ENCODE data around the gene SEMA4A. TPM values are rescaled to one million over a fixed set of nuclear protein-coding genes. Genes with fewer than 3 reads are reported as not detected.

The SEMA4A gene
- total and polyA plus RNA-seq, 12 donors: 0.98 to 6.8 (median 1.8) TPM

DNA sequence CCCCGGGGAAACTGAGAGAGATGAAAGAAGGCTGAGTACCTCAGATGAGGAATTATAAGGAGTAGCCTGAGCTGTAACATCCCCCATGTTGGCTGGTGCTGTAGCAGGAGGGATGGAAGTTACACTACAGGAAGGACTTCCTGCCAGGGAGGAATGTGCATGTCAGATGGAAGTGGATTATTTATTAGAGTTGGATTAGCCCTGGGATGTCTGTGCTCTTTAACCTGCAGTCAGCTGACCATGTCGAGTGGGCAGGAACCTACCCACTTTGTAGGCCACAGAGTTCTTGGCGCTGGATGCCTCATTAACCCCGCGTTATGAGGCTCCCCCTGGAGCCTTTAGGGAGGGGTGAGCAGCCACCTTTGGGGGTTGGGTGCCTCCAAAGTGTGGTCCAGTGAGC lies 757 bp upstream of the SEMA4A start:
- 65 to 72% methylated on average over 5 of the region's 5 CpGs for WGBS, 2 donors
- no peak overlapping the region for H3K27ac ChIP-seq
- peaks cover 0 to 72% (median 0%) of the 10 kb centered on the region in 9 donors for H3K4me1 ChIP-seq
- no peak for ATAC-seq
- intact Hi-C loops (cut with DNase I): loop anchor here in 1 of 10 donors (5.0 kb wide), 1 partner anchor 55 kb away; no protein-coding TSS in a partner anchor
- no peak for DNase-seq
- H3K9me3 ChIP-seq: no peaks in the 10 kb centered on the region
- no peak for TF ChIP-seq CTCF (IDR thresholded peaks at IDR 0.05)
- H3K36me3 ChIP-seq: no peaks in the 10 kb centered on the region
- H3K27me3 ChIP-seq: peaks cover 0 to 25% (median 20%) of the 10 kb centered on the region in 7 donors
- H3K4me3 ChIP-seq: no peak overlapping the region

DNA sequence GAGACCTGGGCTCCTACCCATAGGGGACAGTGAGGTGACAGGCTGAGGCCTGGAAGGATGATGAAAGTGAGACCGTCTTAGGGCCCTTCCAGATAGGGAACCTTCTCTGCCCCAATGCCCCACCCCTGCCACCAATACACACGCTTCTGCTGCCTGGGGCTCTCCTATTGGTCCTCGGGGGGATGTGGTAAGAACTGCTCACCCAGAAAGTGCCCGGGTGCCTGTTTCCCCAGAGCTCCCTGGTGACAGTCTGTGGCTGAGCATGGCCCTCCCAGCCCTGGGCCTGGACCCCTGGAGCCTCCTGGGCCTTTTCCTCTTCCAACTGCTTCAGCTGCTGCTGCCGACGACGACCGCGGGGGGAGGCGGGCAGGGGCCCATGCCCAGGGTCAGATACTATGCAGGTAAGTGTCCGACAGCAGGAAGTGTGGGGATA lies 948 bp downstream of the SEMA4A start:
- intact Hi-C loops (cut with DNase I): loop anchor here in 1 of 10 donors (5.0 kb wide), 1 partner anchor 53 kb away; no protein-coding TSS in a partner anchor
- WGBS, 2 donors: 75 to 77% methylated on average over 11 of the region's 11 CpGs
- H3K27ac ChIP-seq: peak overlapping the region in 1 of 10 donors; percentile 88
- TF ChIP-seq CTCF (IDR thresholded peaks at IDR 0.05): no peak
- H3K4me1 ChIP-seq: peaks cover 0 to 55% (median 0%) of the 10 kb centered on the region in 9 donors
- ATAC-seq: peak in 7 of 8 donors; percentile 7 to 71 (median 39)
- peaks cover 0 to 12% (median 0%) of the 10 kb centered on the region in 9 donors for H3K36me3 ChIP-seq
- peak in 1 of 2 donors; percentile 22 for DNase-seq
- H3K27me3 ChIP-seq: peaks cover 0 to 25% (median 20%) of the 10 kb centered on the region in 7 donors
- H3K4me3 ChIP-seq: peak overlapping the region in 2 of 10 donors; percentile 7 to 52
- H3K9me3 ChIP-seq: no peaks in the 10 kb centered on the region

DNA sequence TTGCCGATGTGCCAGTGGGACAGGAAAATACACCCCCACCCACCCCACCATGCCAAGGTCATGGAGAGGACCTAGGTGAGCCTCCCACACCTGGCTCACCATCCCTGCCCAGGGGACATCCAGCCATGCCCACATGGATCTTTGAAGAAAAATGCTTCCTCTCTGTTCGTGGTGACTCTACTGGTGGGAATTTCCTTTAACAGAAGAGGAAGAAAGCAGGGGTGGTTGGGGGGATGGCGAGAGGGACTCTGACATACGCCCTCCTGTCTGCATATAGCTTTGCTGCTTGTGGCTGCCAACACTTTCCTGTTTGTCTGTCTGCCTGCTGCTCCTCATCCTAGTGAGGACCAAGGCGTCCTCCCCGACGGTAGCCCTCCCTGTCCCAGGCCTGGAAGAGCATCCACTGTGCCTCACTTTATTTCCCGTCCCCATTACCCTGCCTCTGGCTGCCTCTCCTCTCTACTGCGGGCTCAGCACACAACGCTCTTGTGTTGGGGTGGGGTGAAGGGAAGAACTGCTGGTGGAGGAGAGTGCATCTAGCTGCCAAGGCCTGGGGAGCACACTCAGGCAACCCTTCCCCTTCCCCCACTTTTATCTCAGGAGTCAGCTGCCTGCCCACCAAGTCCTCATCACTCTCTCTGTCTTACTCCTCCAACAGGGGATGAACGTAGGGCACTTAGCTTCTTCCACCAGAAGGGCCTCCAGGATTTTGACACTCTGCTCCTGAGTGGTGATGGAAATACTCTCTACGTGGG lies 2.5 kb downstream of the SEMA4A start:
- ATAC-seq (no peak), DNase-seq (no peak)
- H3K4me3 ChIP-seq: peak overlapping the region in 1 of 10 donors; percentile 52
- peak overlapping the region in 1 of 10 donors; percentile 88 for H3K27ac ChIP-seq
- H3K27me3 ChIP-seq: peaks cover 0 to 10% (median 5%) of the 10 kb centered on the region in 7 donors
- no peaks in the 10 kb centered on the region for H3K9me3 ChIP-seq
- TF ChIP-seq CTCF (IDR thresholded peaks at IDR 0.05): no peak
- peaks cover 0 to 12% (median 0%) of the 10 kb centered on the region in 9 donors for H3K36me3 ChIP-seq
- WGBS, 2 donors: 61 to 66% methylated on average over 12 of the region's 12 CpGs
- H3K4me1 ChIP-seq: peaks cover 3 to 54% (median 9%) of the 10 kb centered on the region in 9 donors
- intact Hi-C loops (cut with DNase I): loop anchor here in 2 of 10 donors (5.0 kb wide), 2 partner anchors 36 to 41 kb away; partner anchors contain the start of gene SLC25A44 (in 1 of the 2)

GRCh38 chr1:156157506-156157905 lies 4.1 kb downstream of the SEMA4A start:
- no peak overlapping the region for H3K27ac ChIP-seq
- H3K4me3 ChIP-seq: no peak overlapping the region
- H3K27me3 ChIP-seq: peaks cover 0 to 3% (median 0%) of the 10 kb centered on the region in 7 donors
- H3K36me3 ChIP-seq: peaks cover 0 to 17% (median 0%) of the 10 kb centered on the region in 9 donors
- H3K4me1 ChIP-seq: peaks cover 3 to 53% (median 24%) of the 10 kb centered on the region in 9 donors
- ATAC-seq (no peak), DNase-seq (no peak)
- TF ChIP-seq CTCF (IDR thresholded peaks at IDR 0.05): no peak
- no peaks in the 10 kb centered on the region for H3K9me3 ChIP-seq
- WGBS, 2 donors: 81 to 88% methylated on average over 3 of the region's 3 CpGs
- intact Hi-C loops (cut with DNase I): loop anchor here in 2 of 10 donors (5.0 kb wide), 2 partner anchors 35 to 40 kb away; partner anchors contain the start of gene SLC25A44 (in 1 of the 2)

Measured in heart right ventricle (tissue), 16 donors.